Esophagus squamous epithelium (tissue), 4 donors: ENCODE measurements around the gene GRPEL1.

Source experiments
- CTCF ChIP-seq, 6 experiments: fragments of 450-650 bp in 4 of 6; fragments of 200-600 bp in 2 of 6; sonication (generic) in 2 of 6; IDR thresholded peaks; one replicate each; pipeline ENCODE4 v1.5.1; 2016 to 2019; ENCODE audit warnings: antibody characterized with exemption in 6 of 6, mild to moderate bottlenecking in 4 of 6, moderate library complexity in 4 of 6
- POLR2A ChIP-seq, 4 donors: fragments of 450-650 bp; IDR thresholded peaks; one replicate each; pipeline ENCODE4 v1.6.1; 2017; ENCODE audit warnings: antibody characterized with exemption in 4 of 4, mild to moderate bottlenecking in 4 of 4, moderate library complexity in 3 of 4

- TF ChIP-seq CTCF (IDR thresholded peaks at IDR 0.05), result no peak
- TF ChIP-seq POLR2A (IDR thresholded peaks at IDR 0.05), result no peak
These were observed 21.5 kb upstream of the GRPEL1 start for GRCh38 chr4:7089213-7089986.
